ENCODE results near the gene CILP. TPM values are rescaled to one million over a fixed set of nuclear protein-coding genes. Genes with fewer than 3 reads are reported as not detected.
"Not testable (repeated sequence)": the region's sequence is repeated elsewhere in the genome, so short reads cannot be mapped to it uniquely, and the experiment has no call there.

The CILP gene
- total RNA-seq, 1 donor from 2014 or later: not detected

DNA sequence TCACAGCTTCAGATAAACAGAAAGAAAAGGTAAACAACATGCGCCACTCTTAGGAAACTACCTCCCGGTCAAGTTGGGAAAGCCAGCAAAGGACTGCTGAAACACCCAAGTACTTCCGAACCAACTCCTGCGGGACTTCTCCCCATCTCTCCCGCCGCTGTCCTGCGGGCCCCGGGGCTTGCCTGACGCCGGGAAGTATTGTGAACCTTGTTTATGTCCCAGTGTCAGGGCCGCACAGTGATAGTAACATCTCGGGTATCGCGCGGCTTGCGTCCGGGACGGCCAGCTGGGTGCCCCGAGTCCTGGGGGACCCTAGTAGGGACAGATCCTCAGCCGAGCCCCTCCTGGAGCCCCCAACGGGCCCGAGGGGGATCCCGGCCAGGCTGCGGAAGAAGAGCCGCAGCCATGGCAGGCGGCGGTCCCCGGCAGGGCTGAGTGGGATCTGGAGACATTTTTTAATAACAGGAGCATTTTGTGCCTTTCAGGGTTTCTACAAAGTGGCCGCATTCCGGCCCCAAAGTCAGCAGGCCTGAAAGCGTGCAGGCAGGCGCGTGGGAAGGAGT lies 26.9 kb downstream of the CILP start:
- Mint-ChIP-seq H3K27me3 (ENCODE audit: unreplicated experiment) (peaks cover 4% of the 10 kb centered on the region), H3K4me3 (ENCODE audit: unreplicated experiment) (peak overlapping the region; percentile 98), H3K4me1 (ENCODE audit: unreplicated experiment) (peaks cover 16% of the 10 kb centered on the region), H3K36me3 (ENCODE audit: low read depth, unreplicated experiment) (peaks cover 5% of the 10 kb centered on the region), H3K9me3 (ENCODE audit: unreplicated experiment) (no peaks in the 10 kb centered on the region), H3K27ac (ENCODE audit: unreplicated experiment) (peak overlapping the region; percentile 96)
- TF ChIP-seq, protein P1, sequence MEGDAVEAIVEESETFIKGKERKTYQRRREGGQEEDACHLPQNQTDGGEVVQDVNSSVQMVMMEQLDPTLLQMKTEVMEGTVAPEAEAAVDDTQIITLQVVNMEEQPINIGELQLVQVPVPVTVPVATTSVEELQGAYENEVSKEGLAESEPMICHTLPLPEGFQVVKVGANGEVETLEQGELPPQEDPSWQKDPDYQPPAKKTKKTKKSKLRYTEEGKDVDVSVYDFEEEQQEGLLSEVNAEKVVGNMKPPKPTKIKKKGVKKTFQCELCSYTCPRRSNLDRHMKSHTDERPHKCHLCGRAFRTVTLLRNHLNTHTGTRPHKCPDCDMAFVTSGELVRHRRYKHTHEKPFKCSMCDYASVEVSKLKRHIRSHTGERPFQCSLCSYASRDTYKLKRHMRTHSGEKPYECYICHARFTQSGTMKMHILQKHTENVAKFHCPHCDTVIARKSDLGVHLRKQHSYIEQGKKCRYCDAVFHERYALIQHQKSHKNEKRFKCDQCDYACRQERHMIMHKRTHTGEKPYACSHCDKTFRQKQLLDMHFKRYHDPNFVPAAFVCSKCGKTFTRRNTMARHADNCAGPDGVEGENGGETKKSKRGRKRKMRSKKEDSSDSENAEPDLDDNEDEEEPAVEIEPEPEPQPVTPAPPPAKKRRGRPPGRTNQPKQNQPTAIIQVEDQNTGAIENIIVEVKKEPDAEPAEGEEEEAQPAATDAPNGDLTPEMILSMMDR (IDR thresholded peaks at IDR 0.05; ENCODE audit: unreplicated experiment): no peak
- peak; percentile 66 for DNase-seq (ENCODE audit: low spot score)

DNA sequence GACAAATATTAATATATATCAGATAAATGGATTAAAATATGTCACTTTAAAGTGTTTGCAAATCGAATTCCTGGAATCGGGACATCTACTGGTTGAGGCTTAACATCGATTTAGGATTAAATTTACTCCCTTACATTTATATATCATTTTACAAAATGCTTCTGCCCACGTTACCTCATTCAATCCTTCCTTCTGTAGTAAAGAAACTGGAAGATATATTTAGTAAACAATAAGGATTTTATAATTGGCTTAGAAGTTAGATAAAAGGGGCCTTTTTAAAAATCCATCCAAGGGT lies 27.5 kb downstream of the CILP start:
- peak overlapping the region; percentile 96 for H3K27ac Mint-ChIP-seq (ENCODE audit: unreplicated experiment)
- no peaks in the 10 kb centered on the region for H3K9me3 Mint-ChIP-seq (ENCODE audit: unreplicated experiment)
- TF ChIP-seq, protein P1 (IDR thresholded peaks at IDR 0.05; ENCODE audit: unreplicated experiment): no peak
- H3K36me3 Mint-ChIP-seq (ENCODE audit: low read depth, unreplicated experiment): peaks cover 5% of the 10 kb centered on the region
- DNase-seq (ENCODE audit: low spot score): no peak
- peak overlapping the region; percentile 98 for H3K4me3 Mint-ChIP-seq (ENCODE audit: unreplicated experiment)
- H3K27me3 Mint-ChIP-seq (ENCODE audit: unreplicated experiment): peaks cover 4% of the 10 kb centered on the region
- peaks cover 16% of the 10 kb centered on the region for H3K4me1 Mint-ChIP-seq (ENCODE audit: unreplicated experiment)

DNA sequence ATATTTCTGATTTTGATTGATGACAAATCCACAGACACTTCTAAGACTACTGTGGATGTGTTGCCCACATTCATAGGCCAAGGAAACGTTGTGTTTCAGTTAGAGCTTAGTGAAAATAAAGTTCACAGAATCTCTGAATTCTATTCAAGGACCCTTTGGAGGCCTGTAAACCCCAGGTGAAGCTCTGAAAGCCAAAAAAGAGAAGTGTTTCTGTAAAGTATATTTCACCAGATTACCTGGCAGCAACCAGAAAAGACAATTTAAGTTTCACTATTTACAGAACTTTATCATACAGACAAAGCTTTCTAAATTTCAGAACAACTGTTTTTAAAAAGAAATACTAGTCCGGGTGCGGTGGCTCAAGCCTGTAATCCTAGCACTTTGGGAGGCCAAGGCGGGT lies 28.7 kb downstream of the CILP start:
- no peak for DNase-seq (ENCODE audit: low spot score)
- H3K36me3 Mint-ChIP-seq (ENCODE audit: low read depth, unreplicated experiment): peaks cover 5% of the 10 kb centered on the region
- H3K27ac Mint-ChIP-seq (ENCODE audit: unreplicated experiment): no peak overlapping the region
- H3K27me3 Mint-ChIP-seq (ENCODE audit: unreplicated experiment): peaks cover 4% of the 10 kb centered on the region
- no peak overlapping the region for H3K4me3 Mint-ChIP-seq (ENCODE audit: unreplicated experiment)
- H3K4me1 Mint-ChIP-seq (ENCODE audit: unreplicated experiment): peaks cover 16% of the 10 kb centered on the region
- TF ChIP-seq, protein P1 (IDR thresholded peaks at IDR 0.05; ENCODE audit: unreplicated experiment): no peak
- H3K9me3 Mint-ChIP-seq (ENCODE audit: unreplicated experiment): no peaks in the 10 kb centered on the region

DNA sequence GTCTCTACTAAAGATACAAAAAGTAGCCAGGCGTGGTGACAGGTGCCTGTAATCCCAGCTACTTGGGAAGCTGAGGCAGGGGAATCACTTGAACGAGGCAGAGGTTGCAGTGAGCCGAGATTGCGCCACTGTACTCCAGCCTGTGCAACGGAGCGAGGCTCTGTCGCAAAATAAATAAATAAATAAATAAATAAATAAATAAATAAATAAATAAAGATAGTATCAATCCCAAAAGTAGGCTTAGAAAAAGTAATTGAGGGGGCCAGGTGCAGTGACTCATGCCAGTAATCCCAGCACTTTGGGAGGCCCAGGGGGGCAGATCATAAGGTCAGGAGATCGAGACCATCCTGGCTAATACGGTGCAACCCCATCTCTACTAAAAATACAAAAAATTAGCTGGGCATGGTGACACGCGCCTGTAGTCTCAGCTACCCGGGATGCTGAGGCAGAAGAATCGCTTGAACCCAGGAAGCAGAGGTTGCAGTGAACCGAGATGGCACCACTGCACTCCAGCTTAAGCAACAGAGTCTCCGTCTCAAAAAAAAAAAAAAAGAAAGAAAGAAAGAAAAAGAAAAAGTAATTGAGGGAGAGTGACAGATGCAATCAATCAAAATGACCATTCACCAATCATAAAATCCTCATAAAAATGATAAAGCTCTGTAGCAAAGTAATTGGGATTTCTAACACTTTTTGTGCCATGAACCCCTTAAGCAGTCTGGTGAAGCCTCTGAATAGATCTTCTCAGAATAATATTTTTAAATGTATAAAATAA lies 29.5 kb downstream of the CILP start:
- not testable (repeated sequence) for H3K4me3 Mint-ChIP-seq (ENCODE audit: unreplicated experiment); H3K9me3 Mint-ChIP-seq (ENCODE audit: unreplicated experiment)

DNA sequence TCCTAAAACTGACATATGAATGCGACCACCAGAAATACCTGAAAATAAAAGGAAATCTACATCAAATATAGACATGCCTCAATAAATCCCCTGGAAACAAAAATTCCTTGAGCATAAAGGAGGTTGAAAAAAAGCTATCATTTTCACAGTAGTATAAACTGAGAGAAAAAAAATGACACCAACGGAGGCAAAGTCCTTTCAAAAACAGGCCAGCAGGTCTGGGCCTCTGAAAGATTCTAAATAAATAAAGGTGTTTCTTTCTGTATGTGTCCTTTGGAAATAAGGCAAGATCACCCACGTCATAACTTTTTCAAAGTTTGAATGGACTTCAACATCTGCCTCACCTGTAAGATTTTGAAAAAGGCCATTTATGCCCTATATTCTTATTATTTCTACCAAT lies 31.1 kb downstream of the CILP start:
- no peak for DNase-seq (ENCODE audit: low spot score)

More for the DNA sequence above, 29.5 kb downstream of the CILP start:
- not testable (repeated sequence) for H3K27ac Mint-ChIP-seq (ENCODE audit: unreplicated experiment); DNase-seq (ENCODE audit: low spot score); H3K27me3 Mint-ChIP-seq (ENCODE audit: unreplicated experiment); H3K36me3 Mint-ChIP-seq (ENCODE audit: low read depth, unreplicated experiment)
- H3K4me1 Mint-ChIP-seq (ENCODE audit: unreplicated experiment): peaks cover 16% of the 10 kb centered on the region

More for the DNA sequence above, 31.1 kb downstream of the CILP start:
- TF ChIP-seq, protein P1 (IDR thresholded peaks at IDR 0.05; ENCODE audit: unreplicated experiment): no peak
- no peaks in the 10 kb centered on the region for H3K9me3 Mint-ChIP-seq (ENCODE audit: unreplicated experiment)
- H3K4me1 Mint-ChIP-seq (ENCODE audit: unreplicated experiment): peaks cover 12% of the 10 kb centered on the region
- H3K27ac Mint-ChIP-seq (ENCODE audit: unreplicated experiment): no peak overlapping the region
- peaks cover 2% of the 10 kb centered on the region for H3K27me3 Mint-ChIP-seq (ENCODE audit: unreplicated experiment)
- no peak overlapping the region for H3K4me3 Mint-ChIP-seq (ENCODE audit: unreplicated experiment)
- peaks cover 4% of the 10 kb centered on the region for H3K36me3 Mint-ChIP-seq (ENCODE audit: low read depth, unreplicated experiment)

Data from endothelial cell (in vitro differentiated cells).